Measurements from ENCODE around the gene OCA2. TPM values are rescaled to one million over a fixed set of nuclear protein-coding genes. Genes with fewer than 3 reads are reported as not detected.

OCA2 gene
- total and polyA plus RNA-seq, 2 experiments from 2014 or later: 0.49 to 0.63 TPM

DNA sequence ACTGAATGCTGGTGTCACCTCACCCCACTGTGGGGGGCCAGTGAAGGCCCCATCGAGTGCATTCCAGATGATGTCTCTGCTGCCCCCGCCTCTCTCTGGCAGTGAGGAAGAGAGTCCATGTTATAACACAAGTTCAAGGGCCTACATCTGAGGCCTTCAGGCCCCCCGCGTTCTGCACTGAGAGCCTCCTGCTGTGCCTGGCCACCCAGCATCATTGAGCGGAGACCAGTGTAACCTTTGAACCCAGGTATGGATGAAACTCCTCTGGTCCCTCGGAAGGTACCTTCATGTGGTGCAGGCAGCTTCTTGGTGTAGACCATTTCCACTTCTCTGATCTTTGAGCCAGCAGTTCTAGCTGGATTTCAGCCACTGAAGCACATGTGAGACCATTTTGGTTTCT is 324.9 kb downstream of the OCA2 start:
- DNase-seq (ENCODE audit: low read depth in 1 of 2, low spot score in 1 of 2): no peak
- no peaks in the 10 kb centered on the region for H3K9me3 ChIP-seq (ENCODE audit: low read depth)
- no peak overlapping the region for H3K4me3 ChIP-seq
- H3K36me3 ChIP-seq: no peaks in the 10 kb centered on the region
- H3K4me1 ChIP-seq (ENCODE audit: low read depth): no peaks in the 10 kb centered on the region
- TF ChIP-seq, protein P1, sequence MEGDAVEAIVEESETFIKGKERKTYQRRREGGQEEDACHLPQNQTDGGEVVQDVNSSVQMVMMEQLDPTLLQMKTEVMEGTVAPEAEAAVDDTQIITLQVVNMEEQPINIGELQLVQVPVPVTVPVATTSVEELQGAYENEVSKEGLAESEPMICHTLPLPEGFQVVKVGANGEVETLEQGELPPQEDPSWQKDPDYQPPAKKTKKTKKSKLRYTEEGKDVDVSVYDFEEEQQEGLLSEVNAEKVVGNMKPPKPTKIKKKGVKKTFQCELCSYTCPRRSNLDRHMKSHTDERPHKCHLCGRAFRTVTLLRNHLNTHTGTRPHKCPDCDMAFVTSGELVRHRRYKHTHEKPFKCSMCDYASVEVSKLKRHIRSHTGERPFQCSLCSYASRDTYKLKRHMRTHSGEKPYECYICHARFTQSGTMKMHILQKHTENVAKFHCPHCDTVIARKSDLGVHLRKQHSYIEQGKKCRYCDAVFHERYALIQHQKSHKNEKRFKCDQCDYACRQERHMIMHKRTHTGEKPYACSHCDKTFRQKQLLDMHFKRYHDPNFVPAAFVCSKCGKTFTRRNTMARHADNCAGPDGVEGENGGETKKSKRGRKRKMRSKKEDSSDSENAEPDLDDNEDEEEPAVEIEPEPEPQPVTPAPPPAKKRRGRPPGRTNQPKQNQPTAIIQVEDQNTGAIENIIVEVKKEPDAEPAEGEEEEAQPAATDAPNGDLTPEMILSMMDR (IDR thresholded peaks at IDR 0.05; ENCODE audit: low read depth, low read length): no peak
- no peaks in the 10 kb centered on the region for H3K27me3 ChIP-seq
- H3K27ac ChIP-seq: no peak overlapping the region

DNA sequence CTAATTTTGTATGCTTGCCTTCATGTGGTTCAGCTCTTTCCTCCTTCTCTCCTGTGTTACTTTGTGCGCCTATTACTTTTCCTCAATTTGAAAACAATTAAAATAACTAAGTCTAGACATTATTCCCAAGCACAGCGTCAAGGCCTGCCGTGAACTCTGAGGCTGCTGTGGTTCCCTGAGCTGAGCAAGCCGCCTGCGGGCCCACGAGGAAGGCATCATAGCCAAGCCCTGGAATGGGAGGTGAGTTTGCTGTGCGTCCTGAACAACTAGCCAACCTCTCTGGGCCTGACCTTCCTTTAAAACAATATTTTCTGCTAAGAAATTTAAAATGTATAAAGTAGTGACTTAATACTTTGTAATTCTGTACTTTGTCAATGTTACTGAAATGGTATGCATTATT is 327.2 kb downstream of the OCA2 start:
- no peaks in the 10 kb centered on the region for H3K9me3 ChIP-seq (ENCODE audit: low read depth)

DNA sequence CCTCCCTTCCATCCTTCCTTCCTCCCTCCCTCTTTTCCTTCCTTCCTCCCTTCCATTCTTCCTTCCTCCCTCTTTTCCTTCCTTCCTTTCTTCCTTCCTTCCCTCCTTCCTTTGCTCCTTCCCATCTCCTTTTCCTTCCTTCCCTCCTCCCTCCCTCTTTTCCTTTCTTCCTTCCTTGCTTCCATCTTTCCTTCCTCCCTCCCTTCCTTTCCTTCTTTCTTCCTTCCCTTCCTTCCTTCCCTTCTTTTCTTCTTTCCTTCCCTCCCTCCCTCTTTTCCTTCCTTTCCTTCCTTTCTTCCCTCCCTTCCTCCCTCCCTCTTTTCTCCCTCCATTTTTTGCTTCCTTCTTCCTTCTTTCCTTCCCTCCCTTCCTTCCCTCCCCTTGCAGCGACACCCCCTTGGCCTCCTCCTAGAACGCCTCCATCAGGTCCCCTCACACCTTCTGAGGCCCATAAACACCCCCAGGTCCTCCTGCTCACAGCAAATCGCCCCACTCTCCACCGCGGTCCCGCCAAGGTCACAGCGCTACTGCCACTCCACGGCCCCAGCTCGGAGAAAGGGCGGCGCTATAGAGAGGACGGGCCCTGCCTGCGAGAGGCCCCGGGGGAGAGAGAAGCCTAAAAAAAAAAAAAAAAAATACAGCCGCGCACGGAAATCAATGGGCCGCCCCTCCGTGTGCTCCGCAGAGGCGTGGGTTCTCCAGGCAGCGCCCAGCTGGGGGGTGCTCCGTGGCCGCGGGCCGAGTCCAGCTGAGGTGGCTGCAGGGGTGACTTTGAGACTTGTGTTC is 328.2 kb downstream of the OCA2 start:
- Histone ChIP-seq H3K9me3 (ENCODE audit: low read depth) (no peaks in the 10 kb centered on the region), H3K4me1 (ENCODE audit: low read depth) (no peaks in the 10 kb centered on the region), H3K36me3 (no peaks in the 10 kb centered on the region), H3K27ac (no peak overlapping the region), H3K4me3 (no peak overlapping the region), H3K27me3 (no peaks in the 10 kb centered on the region)
- TF ChIP-seq, protein P1 (IDR thresholded peaks at IDR 0.05; ENCODE audit: low read depth, low read length): no peak
- DNase-seq (ENCODE audit: low read depth in 1 of 2, low spot score in 1 of 2): no peak

More for the DNA sequence above, 327.2 kb downstream of the OCA2 start:
- DNase-seq (ENCODE audit: low read depth in 1 of 2, low spot score in 1 of 2): no peak
- TF ChIP-seq, protein P1 (IDR thresholded peaks at IDR 0.05; ENCODE audit: low read depth, low read length): no peak
- Histone ChIP-seq H3K4me1 (ENCODE audit: low read depth) (no peaks in the 10 kb centered on the region), H3K4me3 (no peak overlapping the region), H3K36me3 (no peaks in the 10 kb centered on the region), H3K27ac (no peak overlapping the region), H3K27me3 (no peaks in the 10 kb centered on the region)

DNA sequence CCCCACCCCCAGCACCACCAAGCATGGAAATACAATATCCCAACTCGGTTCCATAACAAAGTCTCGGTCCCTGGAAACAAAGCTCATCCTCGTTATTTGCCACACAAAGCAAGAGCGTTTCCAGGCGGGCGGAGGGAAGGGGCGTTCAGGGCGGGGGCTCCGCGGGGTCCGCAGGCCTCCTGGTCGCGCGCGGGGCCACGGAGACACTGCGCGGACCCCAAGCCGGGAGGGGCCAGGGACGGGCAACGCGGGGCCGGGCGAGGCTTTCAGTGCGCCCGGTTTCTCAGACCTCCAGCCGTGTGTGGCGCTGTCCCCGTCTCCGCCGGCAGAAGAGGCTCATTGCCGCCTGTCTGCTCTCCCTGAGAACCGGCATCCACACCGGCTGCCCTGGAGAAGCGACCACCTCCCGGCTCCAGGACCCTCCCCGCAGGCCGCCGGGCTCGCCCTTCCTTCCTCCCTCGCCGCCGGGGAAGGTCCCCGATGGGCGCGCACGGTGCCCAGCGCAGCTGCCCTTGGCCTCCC is 329.0 kb downstream of the OCA2 start:
- H3K4me1 ChIP-seq (ENCODE audit: low read depth): no peaks in the 10 kb centered on the region
- no peaks in the 10 kb centered on the region for H3K36me3 ChIP-seq
- DNase-seq (ENCODE audit: low read depth in 1 of 2, low spot score in 1 of 2): no peak
- H3K27ac ChIP-seq: no peak overlapping the region
- no peaks in the 10 kb centered on the region for H3K9me3 ChIP-seq (ENCODE audit: low read depth)
- no peaks in the 10 kb centered on the region for H3K27me3 ChIP-seq
- no peak overlapping the region for H3K4me3 ChIP-seq
- TF ChIP-seq, protein P1 (IDR thresholded peaks at IDR 0.05; ENCODE audit: low read depth, low read length): no peak

DNA sequence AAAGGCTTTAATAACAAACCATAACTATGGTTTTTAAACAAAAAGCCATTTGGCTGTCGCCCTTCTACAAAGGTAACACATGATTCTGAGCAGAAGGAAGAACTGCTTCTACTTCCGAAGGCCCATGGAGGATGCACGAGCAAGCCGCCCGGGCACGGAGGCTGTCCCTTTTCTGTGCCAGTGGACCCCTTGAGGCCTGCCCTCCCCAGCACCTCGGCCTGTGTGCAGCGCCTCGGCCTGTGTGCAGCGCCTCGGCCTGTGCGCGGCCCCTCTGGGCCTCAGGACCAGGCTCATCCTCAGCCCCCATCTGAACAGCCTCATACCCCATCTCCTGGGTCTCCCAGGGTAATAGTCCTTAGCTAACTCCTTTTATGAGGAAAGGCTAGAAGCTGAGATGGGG is 329.5 kb downstream of the OCA2 start:
- Histone ChIP-seq H3K4me3 (no peak overlapping the region), H3K4me1 (ENCODE audit: low read depth) (no peaks in the 10 kb centered on the region), H3K9me3 (ENCODE audit: low read depth) (no peaks in the 10 kb centered on the region), H3K27me3 (no peaks in the 10 kb centered on the region), H3K36me3 (no peaks in the 10 kb centered on the region), H3K27ac (no peak overlapping the region)
- no peak for DNase-seq (ENCODE audit: low read depth in 1 of 2, low spot score in 1 of 2)
- TF ChIP-seq, protein P1 (IDR thresholded peaks at IDR 0.05; ENCODE audit: low read depth, low read length): no peak

Measured in cardiac muscle cell (in vitro differentiated cells and primary cell).